ENCODE measurements around the gene CXADR.
A peak's percentile ranks its signal among the peaks of the same experiment; 100 is the strongest.

The CXADR gene

GRCh38 chr21:17607684-17608083 lies 94.8 kb downstream of the CXADR start:
- DNase-seq (ENCODE audit: low read depth) = no peak

GRCh38 chr21:17609681-17610080 lies 96.8 kb downstream of the CXADR start:
- DNase-seq (ENCODE audit: low read depth) = no peak

GRCh38 chr21:17610911-17611310 lies 98.1 kb downstream of the CXADR start:
- no peak for DNase-seq (ENCODE audit: low read depth)

GRCh38 chr21:17611414-17612022 lies 98.7 kb downstream of the CXADR start:
- DNase-seq (ENCODE audit: low read depth) = peak; percentile 46

- DNase-seq (ENCODE audit: low read depth) = peak; percentile 6
Measured at GRCh38 chr21:17612023-17612564, 99.3 kb downstream of the CXADR start.

- DNase-seq (ENCODE audit: low read depth) = peak; percentile 66
Measured at GRCh38 chr21:17612565-17613241, 99.9 kb downstream of the CXADR start, which contains the start of gene BTG3. Gene BTG3 (minus strand): TSS chr21:17612901. CDS start chr21:17609144, 3,757 bp downstream.

- no peak for DNase-seq (ENCODE audit: low read depth)
Measured at GRCh38 chr21:17613242-17613676, 100.4 kb downstream of the CXADR start.

GRCh38 chr21:17616831-17617230 lies 104.0 kb downstream of the CXADR start:
- DNase-seq (ENCODE audit: low read depth) = no peak

GRCh38 chr21:17622018-17622417 lies 109.2 kb downstream of the CXADR start:
- no peak for DNase-seq (ENCODE audit: low read depth)

- DNase-seq (ENCODE audit: low read depth) = no peak
Measured at GRCh38 chr21:17631195-17631594, 118.4 kb downstream of the CXADR start.

- no peak for DNase-seq (ENCODE audit: low read depth)
Measured at GRCh38 chr21:17636711-17637110, 123.9 kb downstream of the CXADR start.

- no peak for DNase-seq (ENCODE audit: low read depth)
Measured at GRCh38 chr21:17640821-17641220, 128.0 kb downstream of the CXADR start.
